Body of pancreas (tissue), 4 donors: ENCODE measurements around the gene ZNF536. TPM values are rescaled to one million over a fixed set of nuclear protein-coding genes. Genes with fewer than 3 reads are reported as not detected.

ENCODE experiments used
- ATAC-seq: fragments of 150-250 bp; one replicate; pipeline ENCODE4 v1.9.1; 2016
- DNase-seq, 4 donors: peaks; one replicate each; pipeline ENCODE4 v3.0.0-alpha.2; 2019
- H3K27ac ChIP-seq, 4 donors: fragments of 200-600 bp; sonication (generic); 1 replicate in 3 of 4; 2 replicates in 1 of 4; pipeline versions ENCODE4 v1.5.1 to v1.6.1; 2016 to 2019; ENCODE audit warnings: mild to moderate bottlenecking in 1 of 4, mixed read lengths in 1 of 4, moderate library complexity in 1 of 4
- H3K27me3 ChIP-seq, 2 donors: fragments of 200-600 bp; sonication (generic); one replicate each; pipeline ENCODE4 v1.6.0; 2016; ENCODE audit warnings: mild to moderate bottlenecking in 1 of 2
- H3K36me3 ChIP-seq, 2 donors: fragments of 200-600 bp; sonication (generic); replicated peaks in 1 of 2; 2 replicates each; pipeline ENCODE4 v1.5.1; 2016; ENCODE audit warnings: low read depth in 2 of 2; ENCODE audit not compliant: insufficient read depth in 1 of 2
- H3K4me1 ChIP-seq: fragments of 200-600 bp; sonication (generic); one replicate; pipeline ENCODE4 v1.6.0; 2016
- H3K4me3 ChIP-seq, 2 donors: fragments of 200-600 bp; sonication (generic); 1 replicate in 1 of 2; 2 replicates in 1 of 2; pipeline ENCODE4 v1.5.1; 2016 to 2019
- H3K9me3 ChIP-seq, 3 donors: fragments of 200-600 bp; sonication (generic); 1 replicate in 2 of 3; 2 replicates in 1 of 3; pipeline ENCODE4 v1.5.1; 2016
- POLR2A ChIP-seq, 3 donors: fragments of 450-650 bp; IDR thresholded peaks; one replicate each; pipeline ENCODE4 v1.6.1; 2016; ENCODE audit warnings: antibody characterized with exemption in 3 of 3, mild to moderate bottlenecking in 2 of 3
- WGBS, 2 donors: methylation state at CpG; one replicate each; pipeline ENCODE4 v1.1.5; 2017; 5-methylcytosine and 5-hydroxymethylcytosine counted together
- intact Hi-C: fragments of 100-400 bp; cut with DNase I; formaldehyde crosslinking; loops from one replicate; pipeline ENCODE4 v1.15.1; 2023
- total RNA-seq, 2 donors: library from RNA; depleted of rRNA; stranded (reverse); fragments of >200 nt; gene quantifications; one replicate each; pipeline ENCODE4 v1.1.0, GENCODE V29; 2016
- TF ChIP-seq, protein P1 (sequence below), 7 experiments: fragments of 450-650 bp in 4 of 7; fragments of 200-600 bp in 3 of 7; sonication (generic) in 3 of 7; IDR thresholded peaks; one replicate each; pipeline ENCODE4 v1.5.1; 2016 to 2019; ENCODE audit warnings: antibody characterized with exemption in 7 of 7

The ZNF536 gene
- total RNA-seq, 2 donors from 2014 or later, result not detected

- intact Hi-C loops, result no loop called here
- Histone ChIP-seq H3K4me3 (no peak overlapping the region), H3K27me3 (no peaks in the 10 kb centered on the region), H3K36me3 (no peaks in the 10 kb centered on the region), H3K27ac (no peak overlapping the region), H3K4me1 (no peaks in the 10 kb centered on the region), H3K9me3 (no peaks in the 10 kb centered on the region)
- no peak for TF ChIP-seq POLR2A (IDR thresholded peaks at IDR 0.05)
- TF ChIP-seq, protein P1, sequence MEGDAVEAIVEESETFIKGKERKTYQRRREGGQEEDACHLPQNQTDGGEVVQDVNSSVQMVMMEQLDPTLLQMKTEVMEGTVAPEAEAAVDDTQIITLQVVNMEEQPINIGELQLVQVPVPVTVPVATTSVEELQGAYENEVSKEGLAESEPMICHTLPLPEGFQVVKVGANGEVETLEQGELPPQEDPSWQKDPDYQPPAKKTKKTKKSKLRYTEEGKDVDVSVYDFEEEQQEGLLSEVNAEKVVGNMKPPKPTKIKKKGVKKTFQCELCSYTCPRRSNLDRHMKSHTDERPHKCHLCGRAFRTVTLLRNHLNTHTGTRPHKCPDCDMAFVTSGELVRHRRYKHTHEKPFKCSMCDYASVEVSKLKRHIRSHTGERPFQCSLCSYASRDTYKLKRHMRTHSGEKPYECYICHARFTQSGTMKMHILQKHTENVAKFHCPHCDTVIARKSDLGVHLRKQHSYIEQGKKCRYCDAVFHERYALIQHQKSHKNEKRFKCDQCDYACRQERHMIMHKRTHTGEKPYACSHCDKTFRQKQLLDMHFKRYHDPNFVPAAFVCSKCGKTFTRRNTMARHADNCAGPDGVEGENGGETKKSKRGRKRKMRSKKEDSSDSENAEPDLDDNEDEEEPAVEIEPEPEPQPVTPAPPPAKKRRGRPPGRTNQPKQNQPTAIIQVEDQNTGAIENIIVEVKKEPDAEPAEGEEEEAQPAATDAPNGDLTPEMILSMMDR (IDR thresholded peaks at IDR 0.05), result no peak
- no peak for ATAC-seq
- DNase-seq, result no peak
- WGBS, 2 donors, result 75% methylated on average over 5 to 11 of the region's 11 CpGs
Measured at GRCh38 chr19:30539981-30540380, 167.8 kb downstream of the ZNF536 start.

DNA sequence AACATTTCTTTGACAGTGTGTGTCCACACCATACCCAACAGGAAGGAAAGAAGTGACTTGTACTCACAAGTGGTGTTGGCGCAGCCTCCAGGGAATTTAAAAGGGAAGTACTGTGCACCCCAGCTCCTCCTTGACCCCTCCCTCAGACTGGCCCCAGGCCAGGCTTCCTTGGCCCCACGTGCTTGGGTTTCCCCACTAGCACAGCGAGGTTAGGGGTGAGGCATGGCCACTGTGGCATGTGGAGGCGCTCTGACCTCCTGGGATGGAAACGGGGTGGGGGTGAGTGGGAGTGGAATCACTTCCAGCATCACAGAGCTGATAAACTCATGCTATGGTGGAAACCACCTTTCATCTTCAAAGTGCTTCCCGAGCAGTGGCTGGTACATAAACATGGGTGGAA is 168.6 kb downstream of the ZNF536 start:
- Histone ChIP-seq H3K4me3 (no peak overlapping the region), H3K27me3 (no peaks in the 10 kb centered on the region), H3K4me1 (no peaks in the 10 kb centered on the region), H3K9me3 (no peaks in the 10 kb centered on the region), H3K27ac (no peak overlapping the region), H3K36me3 (no peaks in the 10 kb centered on the region)
- intact Hi-C loops, result no loop called here
- WGBS, 2 donors, result 63 to 69% methylated on average over 6 of the region's 6 CpGs
- no peak for TF ChIP-seq POLR2A (IDR thresholded peaks at IDR 0.05)
- TF ChIP-seq, protein P1 (IDR thresholded peaks at IDR 0.05), result no peak
- ATAC-seq, result no peak
- no peak for DNase-seq

GRCh38 chr19:30541575-30541974 is 169.4 kb downstream of the ZNF536 start:
- TF ChIP-seq, protein P1 (IDR thresholded peaks at IDR 0.05), result no peak
- no peak for TF ChIP-seq POLR2A (IDR thresholded peaks at IDR 0.05)
- H3K4me3 ChIP-seq, result no peak overlapping the region
- no peaks in the 10 kb centered on the region for H3K36me3 ChIP-seq
- ATAC-seq (no peak), DNase-seq (no peak)
- no peak overlapping the region for H3K27ac ChIP-seq
- H3K9me3 ChIP-seq, result no peaks in the 10 kb centered on the region
- intact Hi-C loops, result no loop called here
- no peaks in the 10 kb centered on the region for H3K27me3 ChIP-seq
- H3K4me1 ChIP-seq, result no peaks in the 10 kb centered on the region

- Histone ChIP-seq H3K36me3 (no peaks in the 10 kb centered on the region), H3K9me3 (no peaks in the 10 kb centered on the region), H3K4me3 (no peak overlapping the region), H3K4me1 (no peaks in the 10 kb centered on the region), H3K27ac (no peak overlapping the region), H3K27me3 (no peaks in the 10 kb centered on the region)
- intact Hi-C loops, result no loop called here
- ATAC-seq (no peak), DNase-seq (no peak)
- TF ChIP-seq, protein P1 (IDR thresholded peaks at IDR 0.05), result no peak
- no peak for TF ChIP-seq POLR2A (IDR thresholded peaks at IDR 0.05)
- 81 to 83% methylated on average over 9 of the region's 9 CpGs for WGBS, 2 donors
Measured at GRCh38 chr19:30543243-30543945, 171.2 kb downstream of the ZNF536 start.

GRCh38 chr19:30545752-30546151 is 173.6 kb downstream of the ZNF536 start:
- H3K27me3 ChIP-seq, result no peaks in the 10 kb centered on the region
- TF ChIP-seq, protein P1 (IDR thresholded peaks at IDR 0.05), result no peak
- TF ChIP-seq POLR2A (IDR thresholded peaks at IDR 0.05), result no peak
- 83 to 88% methylated on average over 7 of the region's 7 CpGs for WGBS, 2 donors
- no peaks in the 10 kb centered on the region for H3K36me3 ChIP-seq
- H3K9me3 ChIP-seq, result no peaks in the 10 kb centered on the region
- ATAC-seq (no peak), DNase-seq (no peak)
- no peak overlapping the region for H3K4me3 ChIP-seq
- intact Hi-C loops, result no loop called here
- no peaks in the 10 kb centered on the region for H3K4me1 ChIP-seq
- no peak overlapping the region for H3K27ac ChIP-seq
